Measurements from ENCODE around the gene IL4R.

Gene IL4R

GRCh38 chr16:27353853-27354252, 40.1 kb downstream of the IL4R start:
- Mint-ChIP-seq H3K27ac (peak overlapping the region; percentile 54), H3K27me3 (ENCODE audit: low read depth) (no peaks in the 10 kb centered on the region)

GRCh38 chr16:27355610-27356009, 41.8 kb downstream of the IL4R start:
- no peaks in the 10 kb centered on the region for H3K9me3 Mint-ChIP-seq
- DNase-seq (ENCODE audit: low spot score) = peak; percentile 23
- H3K36me3 Mint-ChIP-seq (ENCODE audit: low read depth) = peaks cover 89% of the 10 kb centered on the region
- no peaks in the 10 kb centered on the region for H3K27me3 Mint-ChIP-seq (ENCODE audit: low read depth)
- H3K4me1 Mint-ChIP-seq (ENCODE audit: low read depth) = peaks cover 16% of the 10 kb centered on the region
- no peak overlapping the region for H3K4me3 Mint-ChIP-seq
- H3K27ac Mint-ChIP-seq = peak overlapping the region; percentile 77

More at GRCh38 chr16:27353853-27354252, 40.1 kb downstream of the IL4R start:
- Mint-ChIP-seq H3K9me3 (no peaks in the 10 kb centered on the region), H3K36me3 (ENCODE audit: low read depth) (peaks cover 90% of the 10 kb centered on the region), H3K4me3 (no peak overlapping the region), H3K4me1 (ENCODE audit: low read depth) (peaks cover 23% of the 10 kb centered on the region)
- DNase-seq (ENCODE audit: low spot score) = no peak

GRCh38 chr16:27356794-27357193, 43.0 kb downstream of the IL4R start:
- H3K36me3 Mint-ChIP-seq (ENCODE audit: low read depth) = peaks cover 88% of the 10 kb centered on the region
- DNase-seq (ENCODE audit: low spot score) = no peak
- no peaks in the 10 kb centered on the region for H3K9me3 Mint-ChIP-seq
- no peaks in the 10 kb centered on the region for H3K27me3 Mint-ChIP-seq (ENCODE audit: low read depth)
- no peak overlapping the region for H3K27ac Mint-ChIP-seq
- peaks cover 17% of the 10 kb centered on the region for H3K4me1 Mint-ChIP-seq (ENCODE audit: low read depth)
- no peak overlapping the region for H3K4me3 Mint-ChIP-seq

- H3K27ac Mint-ChIP-seq = no peak overlapping the region
- H3K36me3 Mint-ChIP-seq (ENCODE audit: low read depth) = peaks cover 90% of the 10 kb centered on the region
- peaks cover 26% of the 10 kb centered on the region for H3K4me1 Mint-ChIP-seq (ENCODE audit: low read depth)
- H3K9me3 Mint-ChIP-seq = no peaks in the 10 kb centered on the region
- DNase-seq (ENCODE audit: low spot score) = no peak
- no peaks in the 10 kb centered on the region for H3K27me3 Mint-ChIP-seq (ENCODE audit: low read depth)
- H3K4me3 Mint-ChIP-seq = no peak overlapping the region
These were observed 45.3 kb downstream of the IL4R start for GRCh38 chr16:27359051-27359450.

GRCh38 chr16:27359615-27360014, 45.8 kb downstream of the IL4R start:
- DNase-seq (ENCODE audit: low spot score) = no peak
- H3K36me3 Mint-ChIP-seq (ENCODE audit: low read depth) = peaks cover 90% of the 10 kb centered on the region
- no peaks in the 10 kb centered on the region for H3K9me3 Mint-ChIP-seq
- H3K4me1 Mint-ChIP-seq (ENCODE audit: low read depth) = peaks cover 29% of the 10 kb centered on the region
- H3K27me3 Mint-ChIP-seq (ENCODE audit: low read depth) = no peaks in the 10 kb centered on the region
- H3K4me3 Mint-ChIP-seq = no peak overlapping the region
- no peak overlapping the region for H3K27ac Mint-ChIP-seq

GRCh38 chr16:27361987-27362386, 48.2 kb downstream of the IL4R start:
- no peak overlapping the region for H3K4me3 Mint-ChIP-seq
- no peaks in the 10 kb centered on the region for H3K27me3 Mint-ChIP-seq (ENCODE audit: low read depth)
- no peaks in the 10 kb centered on the region for H3K9me3 Mint-ChIP-seq
- peaks cover 85% of the 10 kb centered on the region for H3K36me3 Mint-ChIP-seq (ENCODE audit: low read depth)
- H3K4me1 Mint-ChIP-seq (ENCODE audit: low read depth) = peaks cover 42% of the 10 kb centered on the region
- H3K27ac Mint-ChIP-seq = peak overlapping the region; percentile 56
- no peak for DNase-seq (ENCODE audit: low spot score)

GRCh38 chr16:27362570-27363245, 48.9 kb downstream of the IL4R start:
- Mint-ChIP-seq H3K27ac (peak overlapping the region; percentile 56), H3K4me1 (ENCODE audit: low read depth) (peaks cover 46% of the 10 kb centered on the region), H3K36me3 (ENCODE audit: low read depth) (peaks cover 80% of the 10 kb centered on the region), H3K4me3 (no peak overlapping the region), H3K9me3 (no peaks in the 10 kb centered on the region), H3K27me3 (ENCODE audit: low read depth) (no peaks in the 10 kb centered on the region)
- DNase-seq (ENCODE audit: low spot score) = no peak

GRCh38 chr16:27363246-27363632, 49.5 kb downstream of the IL4R start:
- Mint-ChIP-seq H3K4me1 (ENCODE audit: low read depth) (peaks cover 52% of the 10 kb centered on the region), H3K9me3 (no peaks in the 10 kb centered on the region), H3K27me3 (ENCODE audit: low read depth) (no peaks in the 10 kb centered on the region), H3K27ac (peak overlapping the region; percentile 66), H3K4me3 (no peak overlapping the region), H3K36me3 (ENCODE audit: low read depth) (peaks cover 75% of the 10 kb centered on the region)
- no peak for DNase-seq (ENCODE audit: low spot score)

- Mint-ChIP-seq H3K9me3 (no peaks in the 10 kb centered on the region), H3K4me3 (no peak overlapping the region), H3K27me3 (ENCODE audit: low read depth) (no peaks in the 10 kb centered on the region), H3K27ac (peak overlapping the region; percentile 66), H3K4me1 (ENCODE audit: low read depth) (peaks cover 55% of the 10 kb centered on the region), H3K36me3 (ENCODE audit: low read depth) (peaks cover 69% of the 10 kb centered on the region)
- DNase-seq (ENCODE audit: low spot score) = no peak
These were observed 50.0 kb downstream of the IL4R start for GRCh38 chr16:27363797-27364196.

- Mint-ChIP-seq H3K36me3 (ENCODE audit: low read depth) (peaks cover 62% of the 10 kb centered on the region), H3K27ac (peak overlapping the region; percentile 66), H3K4me1 (ENCODE audit: low read depth) (peaks cover 58% of the 10 kb centered on the region), H3K4me3 (no peak overlapping the region), H3K27me3 (ENCODE audit: low read depth) (no peaks in the 10 kb centered on the region), H3K9me3 (peaks cover 3% of the 10 kb centered on the region)
- no peak for DNase-seq (ENCODE audit: low spot score)
These were observed 50.8 kb downstream of the IL4R start for GRCh38 chr16:27364493-27365141.

GRCh38 chr16:27365142-27366089, 51.6 kb downstream of the IL4R start:
- Mint-ChIP-seq H3K36me3 (ENCODE audit: low read depth) (peaks cover 60% of the 10 kb centered on the region), H3K9me3 (peaks cover 11% of the 10 kb centered on the region), H3K4me1 (ENCODE audit: low read depth) (peaks cover 60% of the 10 kb centered on the region), H3K27ac (peak overlapping the region; percentile 66), H3K27me3 (ENCODE audit: low read depth) (no peaks in the 10 kb centered on the region), H3K4me3 (peak overlapping the region; percentile 19)
- DNase-seq (ENCODE audit: low spot score) = peak; percentile 40

GRCh38 chr16:27366687-27367460, 53.1 kb downstream of the IL4R start:
- peaks cover 58% of the 10 kb centered on the region for H3K4me1 Mint-ChIP-seq (ENCODE audit: low read depth)
- H3K27me3 Mint-ChIP-seq (ENCODE audit: low read depth) = no peaks in the 10 kb centered on the region
- peaks cover 50% of the 10 kb centered on the region for H3K36me3 Mint-ChIP-seq (ENCODE audit: low read depth)
- H3K9me3 Mint-ChIP-seq = peaks cover 14% of the 10 kb centered on the region
- peak overlapping the region; percentile 75 for H3K4me3 Mint-ChIP-seq
- DNase-seq (ENCODE audit: low spot score) = peak; percentile 63
- H3K27ac Mint-ChIP-seq = peak overlapping the region; percentile 97

All from T-helper 2 cell treated with Interferon-gamma antibody and Interleukin-4, amounts not matched to agents 5 μg/mL and 100 μg/mL, for 36 hours (primary cell).